GM19372 (cell line): ENCODE results near the gene HYI.

Experiments used
- ATAC-seq: cut with Tn5 transposase; IDR thresholded peaks from one replicate; pipeline ENCODE4 v1.9.1; 2021; ENCODE audit warnings: mild to moderate bottlenecking, low read depth, moderate library complexity; ENCODE audit not compliant: unreplicated experiment

HYI gene

GRCh38 chr1:43405219-43405875, 48.4 kb downstream of the HYI start:
- no peak for ATAC-seq

DNA sequence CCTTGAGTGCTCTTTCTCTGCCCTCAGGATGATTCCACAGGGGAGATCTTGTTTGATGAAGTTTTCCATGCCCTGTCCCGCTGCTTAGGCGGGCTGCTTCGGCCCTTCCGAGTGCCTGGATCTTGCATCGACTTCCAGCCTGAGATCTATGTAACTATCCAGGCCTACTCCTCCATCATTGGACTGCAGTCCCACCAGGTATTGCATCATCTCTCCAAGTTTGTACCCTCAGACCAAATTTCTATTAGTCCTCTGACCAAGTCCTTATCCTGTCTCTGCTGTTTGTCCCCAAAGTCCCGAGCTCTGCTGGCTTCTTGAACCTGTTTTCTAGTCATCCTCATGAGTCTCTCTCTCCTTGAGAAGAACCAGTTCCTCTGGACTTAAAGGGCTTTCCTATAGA, 49.4 kb downstream of the HYI start:
- no peak for ATAC-seq

- no peak for ATAC-seq
Measured at GRCh38 chr1:43402089-43402865, 51.5 kb downstream of the HYI start.
